Smooth muscle cell of the brain vasculature (primary cell): Measurements from ENCODE around the gene TSPAN1.

Experiments
- DNase-seq: peaks from one replicate; pipeline ENCODE4 v3.0.0-alpha.2; 2012; ENCODE audit warnings: low read depth, low spot score

TSPAN1 gene, protein sequence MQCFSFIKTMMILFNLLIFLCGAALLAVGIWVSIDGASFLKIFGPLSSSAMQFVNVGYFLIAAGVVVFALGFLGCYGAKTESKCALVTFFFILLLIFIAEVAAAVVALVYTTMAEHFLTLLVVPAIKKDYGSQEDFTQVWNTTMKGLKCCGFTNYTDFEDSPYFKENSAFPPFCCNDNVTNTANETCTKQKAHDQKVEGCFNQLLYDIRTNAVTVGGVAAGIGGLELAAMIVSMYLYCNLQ

DNA sequence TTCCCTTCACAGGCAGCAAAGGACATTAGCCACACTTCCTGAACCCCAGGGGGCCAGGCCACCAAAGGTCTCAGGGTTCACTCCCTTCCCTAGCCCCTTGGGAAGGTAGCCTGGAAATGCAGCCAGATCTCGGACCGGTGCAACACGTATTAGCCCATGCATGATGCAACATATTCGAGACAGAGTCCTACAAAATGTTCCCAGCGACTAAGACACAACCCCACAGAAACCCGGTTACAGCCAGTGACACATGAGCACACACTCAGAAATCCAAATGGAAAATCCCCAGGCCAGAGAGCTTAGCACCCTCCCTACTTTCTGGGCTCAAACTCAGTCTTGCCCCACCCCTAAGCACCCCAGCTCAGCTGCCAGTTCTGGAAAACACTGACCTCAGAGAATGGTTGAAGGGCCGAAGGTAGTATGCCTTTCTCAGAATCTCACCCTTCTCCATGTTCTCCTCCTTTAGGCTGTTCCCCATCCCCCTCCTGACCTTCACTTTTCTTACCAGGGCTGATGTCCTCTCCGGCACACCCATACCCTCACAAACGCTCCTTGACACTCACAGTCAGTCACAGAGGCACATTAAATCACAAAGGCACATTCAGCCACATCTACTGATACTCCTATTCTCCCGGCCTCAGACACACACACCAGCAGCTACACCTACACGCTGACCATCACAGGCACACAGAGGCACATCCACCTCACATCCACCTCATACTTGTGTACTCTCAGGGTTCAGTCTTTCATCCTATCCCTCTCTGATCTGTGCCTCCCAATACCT, at the start of gene TSPAN1:
TSS of gene TSPAN1 (plus strand) at position 640 of the 784 bp plus-strand sequence. CDS start 6,021 bp downstream, outside the sequence.
- no peak for DNase-seq

DNA sequence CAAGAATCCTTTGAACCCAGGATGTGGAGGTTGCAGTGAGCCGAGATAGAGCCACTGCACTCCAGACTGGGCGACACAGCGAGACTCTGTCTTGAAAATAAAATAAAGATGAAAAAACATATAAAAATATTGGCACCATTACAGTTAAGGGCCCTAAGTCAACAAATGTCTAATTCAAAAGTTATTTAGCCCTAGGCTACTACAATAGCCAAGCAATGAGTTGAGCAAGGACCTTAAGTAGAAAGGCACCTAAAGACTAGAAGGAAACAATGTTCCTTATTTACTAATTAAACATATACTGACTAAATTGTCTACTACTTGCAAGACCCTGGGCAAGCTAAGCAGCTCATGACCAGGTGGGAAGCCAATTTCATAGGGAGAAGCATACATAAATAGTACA, 46.5 kb upstream of the TSPAN1 start:
- no peak for DNase-seq

DNA sequence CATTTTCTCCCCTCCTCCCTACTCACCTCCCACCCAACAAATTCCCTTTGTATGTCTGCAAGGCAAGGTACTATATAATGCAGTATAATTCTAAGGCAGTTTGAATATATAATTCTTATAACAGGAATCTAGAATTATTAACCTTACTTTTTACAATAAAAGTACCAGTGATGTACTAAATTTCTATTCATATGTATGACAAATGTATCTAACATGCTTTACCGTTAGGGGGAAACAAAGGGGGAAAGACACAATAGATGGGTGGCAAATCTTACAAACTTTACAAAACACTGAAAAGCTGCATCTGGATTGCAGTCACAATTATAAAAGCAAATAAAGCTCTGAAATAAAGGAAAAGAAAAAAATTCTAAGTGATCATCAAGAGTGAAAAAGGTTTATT, 44.8 kb upstream of the TSPAN1 start:
- DNase-seq: no peak

DNA sequence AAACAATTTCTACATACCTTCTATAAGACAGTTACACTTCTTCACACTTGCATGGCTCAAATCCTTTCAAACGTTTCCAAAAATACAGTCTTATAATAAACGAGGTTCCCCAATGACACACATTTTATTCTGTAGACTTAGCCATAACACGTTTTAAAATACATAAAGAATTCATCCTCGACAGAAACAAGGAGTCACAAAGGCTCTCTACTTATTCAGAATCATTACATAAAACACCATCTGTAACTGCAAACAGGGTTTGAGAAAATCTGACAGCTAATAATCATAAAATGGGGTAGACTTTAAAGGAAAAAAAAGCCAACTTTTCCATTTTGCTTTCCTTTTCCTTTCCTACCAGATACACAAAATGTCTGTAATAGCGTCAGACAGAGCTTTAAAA, 44.3 kb upstream of the TSPAN1 start:
- DNase-seq: no peak

DNA sequence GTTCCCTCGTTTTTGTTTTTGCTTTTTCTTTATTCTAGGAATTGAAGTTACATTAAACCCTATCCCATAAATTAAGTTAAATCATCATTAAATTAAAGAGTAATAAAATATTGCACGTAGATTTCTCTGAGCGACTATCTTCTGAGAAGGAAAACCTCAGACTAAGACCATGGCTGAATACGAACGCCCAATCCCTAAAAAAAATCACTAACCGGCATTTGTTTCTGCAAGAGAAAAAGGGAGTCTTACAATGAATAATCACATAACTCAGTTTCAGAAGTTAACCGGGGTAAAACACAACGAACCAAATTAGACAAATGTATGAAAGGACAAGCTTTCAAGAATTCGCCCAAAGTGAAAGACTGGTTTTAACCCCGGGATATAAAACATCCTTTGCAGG, 43.8 kb upstream of the TSPAN1 start:
- no peak for DNase-seq

DNA sequence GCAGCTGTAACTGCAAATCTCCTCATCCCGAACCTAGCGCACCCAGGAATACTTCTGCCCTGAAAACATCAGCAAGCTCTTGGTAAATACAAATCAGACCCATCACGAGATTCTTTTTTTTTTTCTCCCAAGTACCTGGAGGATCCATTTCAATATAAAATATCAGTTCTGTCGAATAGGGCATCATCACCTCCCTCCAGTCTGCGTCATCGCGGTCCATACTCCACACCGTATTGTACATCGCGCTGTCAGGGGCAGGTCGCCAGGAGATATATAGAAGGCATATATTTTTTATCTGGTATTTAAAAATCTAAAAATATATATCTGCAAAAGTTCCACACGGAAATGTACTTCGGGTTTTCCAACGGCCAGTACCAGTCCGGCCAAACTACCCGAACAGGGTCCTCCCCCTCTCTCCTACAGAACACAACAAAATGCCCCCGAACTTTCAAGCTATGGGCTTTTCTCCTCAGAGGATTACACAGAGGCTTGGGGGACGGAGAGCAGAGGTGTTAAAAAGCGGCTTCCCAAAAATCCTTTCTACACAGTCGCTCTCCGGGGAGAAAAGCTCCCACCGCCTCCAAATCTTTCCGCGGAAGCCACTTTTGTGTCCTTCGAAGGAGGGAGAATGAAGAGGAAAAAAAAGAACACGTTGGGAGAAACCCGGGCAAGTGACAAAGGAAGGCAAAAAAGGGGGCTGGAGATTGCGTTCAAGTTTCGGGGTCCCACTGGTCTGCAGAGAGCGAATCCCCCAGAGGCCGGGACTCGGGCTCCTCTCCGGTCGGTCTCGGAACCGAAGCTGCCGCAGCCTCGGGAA, 43.0 kb upstream of the TSPAN1 start:
- DNase-seq: no peak

DNA sequence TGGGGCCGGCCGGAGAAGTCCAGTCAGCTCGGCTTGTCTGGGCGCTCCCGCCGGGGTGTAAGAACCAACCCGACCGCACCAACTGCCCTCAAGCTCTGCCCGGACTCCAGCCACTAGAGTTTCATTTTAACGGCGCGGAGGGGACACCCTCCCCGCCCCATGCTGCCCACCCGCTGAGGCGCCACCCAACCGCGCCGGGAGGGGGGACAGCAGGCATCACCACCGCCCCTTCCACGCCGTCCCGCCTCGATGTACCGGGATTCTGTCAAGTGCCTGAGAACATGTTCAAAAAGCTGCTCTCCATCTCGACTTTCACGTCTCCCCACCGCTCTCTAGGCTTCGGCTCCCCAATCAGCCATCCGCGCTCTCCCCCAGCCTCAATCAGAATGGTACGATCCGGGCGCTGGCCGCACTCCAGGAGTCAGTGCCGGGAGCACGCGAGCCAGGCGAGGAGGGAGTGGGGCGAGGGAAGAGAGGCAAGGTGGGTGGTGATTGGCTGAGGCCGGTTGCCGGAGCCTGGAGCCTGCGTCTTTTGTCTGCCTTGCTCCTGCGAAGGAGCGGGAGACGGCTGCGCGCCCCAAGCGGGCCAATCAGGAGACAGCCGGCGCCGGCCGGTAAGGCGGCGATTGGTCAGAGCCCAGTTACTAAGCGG, 42.2 kb upstream of the TSPAN1 start, which contains the start of gene PIK3R3:
TSS of gene PIK3R3 (minus strand) at position 101 of the 652 bp plus-strand sequence. CDS start 677 bp downstream, outside the sequence.
- DNase-seq: peak; percentile 97

DNA sequence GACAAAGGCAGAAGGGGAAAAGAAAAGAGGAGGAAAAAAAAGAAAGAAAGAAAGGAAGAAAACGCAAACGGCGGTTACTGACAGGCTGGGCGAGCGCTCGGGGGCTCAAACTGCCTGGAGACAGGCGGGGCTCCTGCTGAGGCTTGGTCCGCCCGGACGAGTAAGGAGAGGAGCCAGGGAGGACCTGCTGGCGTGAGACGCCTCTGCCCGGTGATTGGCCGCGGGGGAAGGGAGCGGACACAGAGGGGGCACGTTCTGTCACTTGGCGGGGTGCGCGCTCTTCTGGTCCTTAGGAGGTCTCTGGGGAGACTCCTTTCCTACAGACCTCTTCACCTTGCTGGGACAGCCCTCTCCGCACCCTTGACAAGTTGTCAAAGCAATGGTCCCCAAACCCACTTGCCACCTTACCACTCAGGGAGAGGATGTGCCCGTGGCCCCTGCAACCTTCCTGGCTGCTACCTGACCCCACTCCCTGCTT, 41.7 kb upstream of the TSPAN1 start:
- DNase-seq: no peak

DNA sequence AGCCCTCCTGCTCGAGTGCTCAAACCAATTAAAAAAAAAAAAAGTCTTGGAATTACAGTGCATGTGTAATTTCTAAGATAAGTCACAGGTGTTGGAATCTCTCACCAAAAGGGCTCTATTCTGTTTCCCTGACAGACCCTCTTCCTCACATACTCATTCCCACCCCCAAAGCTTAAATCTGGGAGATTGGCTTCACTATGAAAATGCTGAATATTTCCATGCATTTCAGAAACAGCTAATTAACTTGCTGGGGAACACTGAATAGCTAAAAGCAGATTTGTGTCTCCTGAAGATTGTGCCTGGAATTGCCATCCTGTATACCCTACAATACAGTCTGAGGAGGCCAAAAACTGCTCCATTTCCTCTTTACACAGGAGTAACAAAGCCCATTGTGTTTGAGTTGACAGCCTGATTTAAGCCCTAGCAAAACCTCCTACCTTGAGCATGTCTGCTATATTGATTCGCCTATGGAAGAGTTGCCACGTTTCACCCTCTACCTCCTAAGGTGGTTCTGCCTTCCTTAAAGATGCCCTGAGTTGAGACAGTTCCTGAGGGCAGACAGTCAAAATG, 41.0 kb upstream of the TSPAN1 start:
- no peak for DNase-seq

DNA sequence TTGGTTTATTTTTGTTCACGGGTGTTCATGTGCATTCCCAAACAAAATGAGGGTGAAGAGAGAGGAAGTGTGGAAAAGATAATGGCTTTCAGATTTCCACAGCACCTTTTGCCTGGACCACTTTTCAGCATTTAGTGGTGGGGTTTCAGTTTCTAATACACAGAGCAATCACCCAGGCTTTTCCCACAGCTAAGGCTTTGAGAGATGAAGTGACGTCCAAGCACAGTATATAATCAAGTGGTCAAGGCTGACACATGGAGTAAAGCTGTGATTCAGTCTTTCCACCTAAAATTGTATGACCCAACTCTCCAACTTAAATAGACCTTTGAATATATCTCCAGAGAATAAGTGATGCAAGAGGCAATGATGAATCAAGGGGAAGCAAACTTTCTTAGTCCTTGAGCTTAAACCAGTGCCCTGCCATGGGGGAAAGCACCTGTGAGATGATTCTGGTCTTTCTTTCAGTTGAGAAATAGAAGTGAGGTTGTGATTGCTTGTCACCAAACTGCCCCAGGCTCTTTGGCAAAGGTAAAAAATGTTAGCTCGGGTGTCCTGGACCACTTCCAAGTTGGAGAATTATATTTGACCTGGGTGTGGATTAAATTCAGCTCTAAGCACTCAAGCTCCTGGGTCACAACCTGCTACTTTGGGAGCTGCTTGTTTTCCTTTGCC, 40.1 kb upstream of the TSPAN1 start:
- no peak for DNase-seq

DNA sequence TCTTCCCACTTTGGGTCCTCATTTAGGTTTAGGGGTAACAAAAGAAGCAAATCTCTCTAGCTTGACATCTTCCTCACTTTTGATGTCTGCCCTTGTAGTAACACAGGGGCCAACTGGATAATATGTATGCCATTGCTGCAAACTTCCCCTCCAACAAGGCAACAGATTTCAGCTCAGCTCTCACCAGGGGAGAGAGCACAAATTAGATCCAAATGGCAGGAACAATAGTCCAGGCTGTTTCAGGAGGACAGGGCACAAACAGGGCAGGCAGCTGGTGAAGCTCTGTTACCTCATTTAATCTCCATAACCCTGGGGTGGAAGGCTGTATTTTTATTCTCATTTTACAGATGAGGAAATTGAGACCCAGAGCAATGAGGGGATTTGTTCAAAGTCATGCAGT, 38.2 kb upstream of the TSPAN1 start:
- no peak for DNase-seq

DNA sequence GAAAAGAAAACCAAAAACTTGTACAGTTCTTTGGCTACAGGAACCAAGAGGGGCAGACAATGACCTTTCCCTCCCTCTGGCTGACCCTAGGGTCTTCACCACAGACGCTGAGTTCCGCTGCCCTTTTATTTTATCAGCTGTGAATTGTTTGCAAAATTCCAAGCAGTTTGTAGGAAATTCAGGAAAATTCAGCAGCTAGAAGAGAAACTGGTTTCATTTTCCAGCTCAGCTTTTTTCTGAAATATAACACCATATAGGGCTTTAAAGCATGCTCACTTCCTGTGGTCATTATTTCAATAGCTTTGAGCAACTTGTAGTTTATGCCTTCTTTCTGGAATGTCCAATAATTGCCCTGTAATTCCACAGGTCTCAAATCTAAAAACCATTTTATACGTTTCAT, 37.0 kb upstream of the TSPAN1 start:
- DNase-seq: peak; percentile 79

DNA sequence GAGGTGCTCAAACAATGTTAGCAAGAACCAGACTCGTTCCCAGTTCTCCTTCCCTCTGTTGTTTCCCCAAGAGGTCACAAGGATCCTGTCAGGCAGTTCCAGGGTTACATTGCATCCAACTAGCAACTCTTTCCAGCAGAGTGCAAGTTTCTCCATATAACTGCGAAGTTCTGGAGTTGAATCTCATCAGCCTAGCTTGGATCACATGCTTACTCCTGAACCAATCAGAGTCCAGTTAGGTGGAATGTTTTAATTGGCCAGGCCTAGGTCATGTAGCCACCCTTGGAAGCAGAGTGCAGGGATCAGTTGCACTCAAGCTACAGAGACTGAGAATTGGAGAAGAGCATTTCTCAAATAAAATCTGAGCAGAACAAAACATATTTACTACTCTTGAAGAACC, 26.6 kb upstream of the TSPAN1 start:
- DNase-seq: no peak

DNA sequence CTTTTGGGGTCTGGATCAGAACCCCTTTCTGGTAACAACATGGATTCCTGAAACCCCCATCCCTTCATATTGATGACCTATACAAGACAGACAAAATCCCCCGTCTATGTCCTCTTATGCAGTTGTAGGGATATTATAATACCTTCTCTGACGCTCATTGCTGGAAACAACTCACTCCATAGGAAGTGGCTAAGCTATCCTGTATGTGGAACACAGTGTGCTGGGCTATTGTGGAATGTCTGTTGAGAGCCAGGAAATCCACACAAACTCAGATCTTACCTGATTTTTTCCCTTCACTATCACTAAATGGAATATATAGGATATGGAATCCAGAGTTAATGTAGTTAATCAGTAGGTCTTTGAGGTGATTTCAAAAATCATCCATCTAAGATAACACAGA, 24.8 kb upstream of the TSPAN1 start:
- no peak for DNase-seq

DNA sequence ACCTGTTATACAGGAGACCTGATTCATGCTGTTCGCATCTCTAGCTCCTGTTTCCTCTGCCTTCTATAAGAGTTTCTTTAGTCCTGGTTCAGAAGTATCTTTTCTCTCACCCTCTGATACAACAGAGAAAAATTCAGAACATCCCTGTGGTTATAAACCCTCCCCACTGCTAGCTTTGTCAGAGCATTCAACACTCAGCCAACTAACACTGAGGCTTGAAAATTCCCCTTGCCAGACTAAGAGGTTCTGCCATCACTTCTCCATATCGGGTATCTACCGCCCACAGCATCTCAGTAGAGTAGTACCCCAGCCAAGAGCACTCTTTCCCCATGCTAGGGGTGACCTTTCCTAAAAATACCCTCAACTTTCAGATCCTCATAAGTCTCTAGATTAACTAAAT, 22.9 kb upstream of the TSPAN1 start:
- DNase-seq: no peak

DNA sequence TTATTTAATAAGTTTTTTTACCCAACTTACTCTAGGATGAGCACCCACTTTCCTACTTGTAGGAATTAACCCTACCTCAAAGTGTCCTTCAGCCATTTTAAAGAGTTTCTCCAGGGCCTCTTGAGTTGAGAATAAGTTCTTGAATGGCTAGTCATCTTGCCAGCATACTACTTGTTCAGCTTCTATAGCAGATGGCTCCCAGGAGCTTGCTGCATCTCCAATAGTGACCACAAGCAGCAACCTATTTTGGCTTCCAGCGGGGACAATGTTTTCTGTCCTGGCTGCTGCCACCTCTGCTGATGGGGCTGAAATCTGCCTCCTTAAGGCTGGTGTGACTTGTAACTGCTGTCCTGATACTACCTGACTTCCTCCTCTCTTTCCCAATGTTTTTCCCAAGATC, 21.7 kb upstream of the TSPAN1 start:
- no peak for DNase-seq

DNA sequence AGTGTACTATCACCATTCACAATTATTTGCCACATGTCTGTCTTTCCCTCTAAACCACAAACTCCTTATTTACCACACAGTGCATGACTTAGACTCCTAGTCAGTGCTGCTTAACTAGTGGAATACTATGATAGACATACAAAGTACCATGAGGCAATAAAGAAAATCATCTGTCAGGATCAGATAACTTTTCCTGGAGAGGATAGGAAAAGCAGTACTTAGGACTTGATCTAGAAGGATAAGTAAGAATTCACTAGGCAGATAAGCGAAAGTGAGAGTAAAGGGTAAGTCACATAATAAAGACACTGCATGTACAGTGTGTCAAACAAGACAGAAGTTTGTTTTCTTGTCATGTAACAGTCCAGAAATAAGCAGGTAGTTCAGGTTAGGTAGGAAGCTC, 21.2 kb upstream of the TSPAN1 start:
- DNase-seq: no peak

DNA sequence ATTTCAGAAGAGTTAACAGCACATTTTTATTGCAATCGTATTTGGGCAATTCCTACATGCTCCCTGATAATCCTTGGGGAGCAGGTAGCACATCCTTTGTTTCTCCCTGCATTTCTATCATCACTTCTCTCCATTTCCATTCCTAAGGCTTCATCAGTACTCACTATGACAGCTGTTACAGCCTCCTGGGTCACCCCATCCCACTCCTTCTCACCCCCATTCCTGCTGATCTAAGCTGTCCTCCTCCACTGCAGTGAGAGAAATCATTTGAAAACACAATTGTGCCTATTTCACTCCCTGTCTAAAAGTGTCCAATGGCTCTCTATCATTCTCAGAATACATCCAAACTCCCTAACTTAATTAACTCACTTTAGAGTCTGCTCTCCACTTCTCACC, 17.0 kb upstream of the TSPAN1 start:
- DNase-seq: no peak

DNA sequence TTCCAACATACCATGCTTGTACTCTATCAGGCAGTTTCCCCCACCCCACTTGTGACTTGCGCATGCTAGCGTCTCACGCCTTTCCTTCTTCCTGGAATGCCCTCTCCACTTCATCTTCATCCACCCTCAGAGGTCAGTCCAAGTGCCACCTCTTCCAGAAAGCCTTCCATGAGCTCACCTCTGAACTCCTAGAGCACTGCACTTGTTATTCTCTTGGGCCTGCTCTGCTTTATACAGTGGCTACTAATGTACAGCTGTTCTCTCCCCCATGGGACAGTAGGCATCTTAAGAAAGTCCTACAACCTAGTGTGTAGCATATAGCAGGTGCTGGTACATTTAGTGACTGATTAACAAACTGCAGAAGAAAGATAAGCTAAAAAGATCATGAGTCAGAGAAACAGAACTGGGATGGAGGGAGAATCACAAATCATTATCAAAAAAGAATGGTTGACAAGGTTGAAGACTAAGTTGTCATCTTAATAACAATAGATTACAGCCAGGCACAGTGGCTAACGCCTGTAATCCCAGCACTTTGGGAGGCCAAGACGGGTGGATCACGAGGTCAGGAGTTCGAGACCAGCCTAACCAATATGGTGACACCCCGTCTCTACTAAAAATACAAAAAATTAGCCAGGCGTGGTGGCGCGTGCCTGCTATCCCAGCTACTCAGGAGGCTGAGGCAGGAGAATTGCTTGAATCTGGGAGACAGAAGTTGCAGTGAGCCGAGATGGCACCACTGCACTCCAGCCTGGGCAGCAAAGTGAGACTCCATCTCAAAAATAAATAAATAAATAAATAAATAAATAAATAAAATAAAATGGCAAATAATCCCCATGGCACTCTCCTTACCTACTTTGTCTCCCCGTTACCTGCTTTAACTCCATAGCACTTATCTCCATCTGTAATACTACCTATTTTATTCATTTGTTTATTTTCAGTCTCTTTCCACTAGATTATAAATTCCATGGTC, 16.3 kb upstream of the TSPAN1 start:
- DNase-seq: no peak

DNA sequence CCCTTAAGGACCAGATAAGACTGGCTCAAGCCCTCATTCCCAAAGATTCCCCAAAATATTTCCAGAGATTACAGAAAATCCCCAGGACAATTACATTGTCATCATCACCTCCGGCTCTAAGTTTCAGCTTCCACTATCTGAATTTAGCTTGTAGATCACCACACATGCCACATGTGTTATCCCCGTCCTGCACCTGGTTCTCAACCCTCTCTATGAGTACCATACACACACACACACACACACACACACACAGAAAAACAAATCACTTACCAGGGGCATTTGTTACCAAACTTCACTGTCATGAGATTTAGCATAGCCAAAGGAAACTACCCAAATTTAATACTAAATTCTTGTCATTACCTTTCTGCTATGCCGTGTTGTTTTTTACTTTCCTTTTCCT, 15.4 kb upstream of the TSPAN1 start:
- no peak for DNase-seq
